ENCODE measurements around the gene SLC38A6.

Gene SLC38A6

GRCh38 chr14:61034416-61035120, 53.5 kb downstream of the SLC38A6 start:
- no peak overlapping the region for H3K27ac ChIP-seq
- TF ChIP-seq ZFX (IDR thresholded peaks at IDR 0.05; ENCODE audit: borderline replicate concordance): no peak
- TF ChIP-seq CTCF (IDR thresholded peaks at IDR 0.05): no peak

GRCh38 chr14:61037215-61037614, 56.2 kb downstream of the SLC38A6 start:
- TF ChIP-seq ZFX (IDR thresholded peaks at IDR 0.05; ENCODE audit: borderline replicate concordance) (no peak), CTCF (IDR thresholded peaks at IDR 0.05) (no peak)
- no peak overlapping the region for H3K27ac ChIP-seq

GRCh38 chr14:61041704-61042103, 60.7 kb downstream of the SLC38A6 start:
- H3K27ac ChIP-seq: no peak overlapping the region

GRCh38 chr14:61042220-61042619, 61.2 kb downstream of the SLC38A6 start:
- TF ChIP-seq CTCF (IDR thresholded peaks at IDR 0.05) (no peak), ZFX (IDR thresholded peaks at IDR 0.05; ENCODE audit: borderline replicate concordance) (no peak)
- H3K27ac ChIP-seq: no peak overlapping the region

More at GRCh38 chr14:61041704-61042103, 60.7 kb downstream of the SLC38A6 start:
- TF ChIP-seq CTCF (IDR thresholded peaks at IDR 0.05) (no peak), ZFX (IDR thresholded peaks at IDR 0.05; ENCODE audit: borderline replicate concordance) (no peak)

GRCh38 chr14:61043506-61043905, 62.5 kb downstream of the SLC38A6 start:
- TF ChIP-seq CTCF (IDR thresholded peaks at IDR 0.05) (no peak), ZFX (IDR thresholded peaks at IDR 0.05; ENCODE audit: borderline replicate concordance) (no peak)
- no peak overlapping the region for H3K27ac ChIP-seq

GRCh38 chr14:61047021-61047420, 66.0 kb downstream of the SLC38A6 start:
- TF ChIP-seq CTCF (IDR thresholded peaks at IDR 0.05) (no peak), ZFX (IDR thresholded peaks at IDR 0.05; ENCODE audit: borderline replicate concordance) (no peak)
- no peak overlapping the region for H3K27ac ChIP-seq

GRCh38 chr14:61048640-61049039, 67.6 kb downstream of the SLC38A6 start:
- H3K27ac ChIP-seq: no peak overlapping the region
- TF ChIP-seq ZFX (IDR thresholded peaks at IDR 0.05; ENCODE audit: borderline replicate concordance): no peak
- TF ChIP-seq CTCF (IDR thresholded peaks at IDR 0.05): no peak
